GM20000 (cell line): ENCODE measurements around the gene TLL1.

Source experiments
- DNase-seq: peaks from one replicate; pipeline ENCODE4 v3.0.0; 2012; ENCODE audit warnings: low spot score
- TF ChIP-seq, protein P1 (sequence below): IDR thresholded peaks from 2 replicates; pipeline ENCODE4 v1.5.1; 2012; ENCODE audit warnings: mild to moderate bottlenecking, control low read depth; ENCODE audit errors: extremely low read depth, missing control alignments

Gene TLL1

GRCh38 chr4:166066936-166067335 lies 193.9 kb downstream of the TLL1 start:
- DNase-seq, result no peak
- TF ChIP-seq, protein P1, sequence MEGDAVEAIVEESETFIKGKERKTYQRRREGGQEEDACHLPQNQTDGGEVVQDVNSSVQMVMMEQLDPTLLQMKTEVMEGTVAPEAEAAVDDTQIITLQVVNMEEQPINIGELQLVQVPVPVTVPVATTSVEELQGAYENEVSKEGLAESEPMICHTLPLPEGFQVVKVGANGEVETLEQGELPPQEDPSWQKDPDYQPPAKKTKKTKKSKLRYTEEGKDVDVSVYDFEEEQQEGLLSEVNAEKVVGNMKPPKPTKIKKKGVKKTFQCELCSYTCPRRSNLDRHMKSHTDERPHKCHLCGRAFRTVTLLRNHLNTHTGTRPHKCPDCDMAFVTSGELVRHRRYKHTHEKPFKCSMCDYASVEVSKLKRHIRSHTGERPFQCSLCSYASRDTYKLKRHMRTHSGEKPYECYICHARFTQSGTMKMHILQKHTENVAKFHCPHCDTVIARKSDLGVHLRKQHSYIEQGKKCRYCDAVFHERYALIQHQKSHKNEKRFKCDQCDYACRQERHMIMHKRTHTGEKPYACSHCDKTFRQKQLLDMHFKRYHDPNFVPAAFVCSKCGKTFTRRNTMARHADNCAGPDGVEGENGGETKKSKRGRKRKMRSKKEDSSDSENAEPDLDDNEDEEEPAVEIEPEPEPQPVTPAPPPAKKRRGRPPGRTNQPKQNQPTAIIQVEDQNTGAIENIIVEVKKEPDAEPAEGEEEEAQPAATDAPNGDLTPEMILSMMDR, result no peak

GRCh38 chr4:166067915-166068314 lies 194.9 kb downstream of the TLL1 start:
- DNase-seq, result no peak
- TF ChIP-seq, protein P1, result no peak

GRCh38 chr4:166073783-166074182 lies 200.7 kb downstream of the TLL1 start:
- TF ChIP-seq, protein P1, result no peak
- DNase-seq, result no peak

DNA sequence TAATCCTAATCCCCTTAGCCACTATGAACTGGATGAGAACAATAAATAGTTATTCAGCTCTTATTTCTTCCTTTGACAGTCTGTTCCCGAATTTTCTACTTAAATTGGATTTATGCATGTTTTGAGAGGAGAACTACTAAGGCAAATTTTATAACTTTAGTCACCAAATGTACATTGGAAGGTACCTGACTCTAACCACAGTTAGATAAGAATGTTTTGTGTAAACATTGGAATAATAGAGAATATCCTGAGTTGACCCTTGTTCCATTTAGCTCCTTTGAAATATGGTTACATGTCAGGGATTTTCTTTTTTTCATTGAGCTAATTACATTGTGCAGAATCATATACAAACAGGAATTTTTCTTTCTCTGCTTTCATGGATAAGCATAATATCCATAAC lies 202.6 kb downstream of the TLL1 start:
- DNase-seq, result no peak
- TF ChIP-seq, protein P1, result no peak

DNA sequence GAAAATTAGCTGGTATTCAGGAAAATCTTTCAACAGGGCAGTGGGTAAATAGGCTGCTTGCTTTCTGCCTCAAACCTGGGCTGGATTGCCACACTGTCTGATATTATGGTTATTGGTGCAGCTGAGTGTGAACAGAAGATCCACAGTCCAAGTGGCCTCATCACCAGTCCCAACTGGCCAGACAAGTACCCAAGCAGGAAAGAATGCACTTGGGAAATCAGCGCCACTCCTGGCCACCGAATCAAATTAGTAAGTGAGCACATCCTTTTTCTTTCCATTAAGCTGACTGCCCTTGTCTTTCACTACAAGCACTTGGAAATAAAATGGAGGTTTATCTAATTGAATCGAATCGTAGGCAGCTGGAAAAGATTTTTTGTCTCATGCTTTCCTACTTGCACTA lies 204.7 kb downstream of the TLL1 start:
- no peak for DNase-seq
- TF ChIP-seq, protein P1, result no peak

GRCh38 chr4:166078383-166078782 lies 205.3 kb downstream of the TLL1 start:
- DNase-seq, result no peak
- TF ChIP-seq, protein P1, result no peak

DNA sequence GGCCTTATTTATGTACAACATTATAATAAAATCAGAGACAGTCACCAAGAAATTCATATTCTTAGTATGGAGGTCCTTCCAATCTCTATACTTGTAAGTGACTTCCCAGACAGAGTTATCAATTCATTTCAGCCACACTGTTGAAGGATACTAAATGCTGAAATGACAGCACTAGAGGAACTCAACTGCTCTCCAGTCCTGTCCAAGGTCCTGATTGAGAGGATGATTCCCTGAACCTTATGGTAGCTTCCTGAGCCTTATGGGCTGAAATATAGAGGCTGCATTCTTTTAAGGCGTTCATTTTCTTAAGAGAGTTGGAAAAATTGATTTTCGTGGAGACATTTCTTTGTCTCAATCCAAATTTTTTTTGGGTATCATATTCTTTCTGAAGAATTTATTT lies 205.9 kb downstream of the TLL1 start:
- TF ChIP-seq, protein P1, result no peak
- no peak for DNase-seq
